ENCODE results near the gene SULT1A1.
"Not testable (repeated sequence)": the region's sequence is repeated elsewhere in the genome, so short reads cannot be mapped to it uniquely, and the experiment has no call there.

SULT1A1 gene

DNA sequence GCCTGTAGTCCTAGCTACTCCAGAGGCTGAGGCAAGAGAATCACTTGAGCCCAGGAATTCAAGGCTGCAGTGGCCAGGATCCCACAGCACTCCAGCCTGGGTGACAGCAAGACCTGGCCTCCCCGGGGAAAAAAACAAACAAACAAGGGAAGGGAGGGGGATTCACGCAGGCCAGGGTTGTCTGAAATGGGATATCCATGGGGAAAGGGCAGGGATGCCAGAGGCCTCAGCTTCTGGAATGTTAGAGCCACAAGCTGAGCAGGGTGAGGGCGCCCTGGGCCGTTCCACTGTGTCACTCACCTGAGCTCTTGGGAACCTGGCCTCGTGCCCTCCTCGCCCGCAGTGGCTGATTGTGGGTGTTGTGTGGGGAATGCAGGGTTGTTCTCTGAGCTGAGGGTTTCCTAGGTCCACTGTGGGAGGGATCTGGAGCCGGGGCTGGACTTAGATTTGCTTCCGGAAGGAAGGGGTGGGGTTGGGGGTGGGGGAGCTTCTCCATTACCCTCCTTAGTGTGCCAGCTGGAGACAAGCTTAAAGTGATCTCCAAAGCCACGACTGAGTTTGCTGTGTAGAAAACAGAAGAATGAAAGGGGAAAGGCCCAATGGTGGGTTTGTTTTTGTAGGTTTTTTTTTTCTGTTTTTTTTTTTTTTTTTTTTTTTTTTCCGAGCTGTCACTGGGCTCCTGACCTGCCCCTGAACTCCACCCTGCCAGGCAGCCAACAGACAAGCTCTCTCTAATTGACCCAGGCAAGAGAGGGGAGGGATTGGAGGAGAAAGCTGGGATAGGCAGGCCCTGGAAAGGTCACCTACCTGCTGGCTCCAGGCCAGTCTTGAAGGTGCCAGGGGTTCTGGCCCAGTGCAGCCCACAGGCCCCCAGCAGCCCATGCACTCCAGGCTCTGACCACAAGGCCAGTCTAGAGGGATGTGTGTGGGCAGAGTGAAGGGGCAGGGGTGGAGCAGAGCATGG, at the start of gene SULT1A1:
Gene SULT1A1, minus strand, starts transcription at position 414 of the 964 bp plus-strand sequence. CDS start 1,189 bp downstream, outside the sequence.
- DNase-seq (ENCODE audit: low spot score), result peak; percentile 73

DNA sequence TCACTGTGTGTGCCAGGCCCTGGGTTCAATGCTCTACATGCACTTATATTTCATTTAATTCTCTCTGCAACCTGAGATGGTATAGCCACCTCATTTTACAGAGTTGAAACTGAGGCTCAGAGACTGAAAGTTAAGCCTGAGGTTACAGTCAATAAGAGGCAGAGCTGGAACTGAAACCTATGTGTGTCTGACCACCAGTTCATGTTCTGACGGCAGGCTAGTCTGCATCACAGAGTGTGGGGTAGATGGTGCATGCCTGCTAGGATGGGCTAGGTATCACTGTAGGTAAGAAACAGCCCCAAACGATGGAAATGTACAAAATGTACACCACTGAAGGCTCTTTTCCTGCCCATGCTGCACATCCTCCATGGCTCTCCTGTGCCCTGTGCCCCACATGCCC, 30.1 kb upstream of the SULT1A1 start:
- DNase-seq (ENCODE audit: low spot score), result not testable (repeated sequence)

DNA sequence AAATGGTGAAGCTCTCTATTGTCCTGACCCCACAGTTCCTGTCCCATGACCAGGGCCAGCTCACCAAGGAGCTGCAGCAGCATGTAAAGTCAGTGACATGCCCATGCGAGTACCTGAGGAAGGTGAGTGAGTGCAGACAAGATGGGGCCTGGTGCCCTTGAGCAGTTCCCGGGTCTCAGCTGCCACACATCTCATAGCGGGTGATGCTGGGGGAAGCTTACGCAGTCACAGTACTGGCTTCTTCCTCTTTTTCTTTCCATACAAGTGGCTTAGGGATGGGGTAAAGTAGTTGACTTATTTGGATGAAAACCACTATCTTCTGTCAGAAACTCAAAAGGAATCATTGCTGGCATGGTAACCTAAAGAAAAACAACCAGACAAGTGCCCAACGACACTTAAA, 28.5 kb upstream of the SULT1A1 start:
- not testable (repeated sequence) for DNase-seq (ENCODE audit: low spot score)

DNA sequence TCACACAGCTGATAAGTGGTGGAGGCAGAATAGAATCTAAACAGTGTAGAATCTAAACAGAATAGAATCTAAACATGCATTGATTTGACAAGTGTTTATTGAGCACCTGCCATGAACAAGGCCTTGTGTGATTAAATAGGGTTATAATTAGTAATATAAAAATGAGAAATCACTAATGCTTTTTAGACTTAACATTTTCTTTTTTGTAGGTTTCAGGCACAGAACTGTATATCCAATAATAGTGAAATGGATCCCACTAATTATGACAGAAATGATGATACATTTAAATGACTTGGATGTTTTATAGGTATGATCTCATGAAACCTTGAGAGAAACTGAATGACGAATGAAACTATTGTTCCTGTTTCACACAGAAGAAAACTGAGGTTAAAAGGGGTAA, 27.9 kb upstream of the SULT1A1 start, which contains the start of gene NPIPB8:
Gene NPIPB8, plus strand, starts transcription at position 301 of the 400 bp plus-strand sequence. CDS start 296 bp downstream, outside the sequence.
- DNase-seq (ENCODE audit: low spot score), result not testable (repeated sequence)

DNA sequence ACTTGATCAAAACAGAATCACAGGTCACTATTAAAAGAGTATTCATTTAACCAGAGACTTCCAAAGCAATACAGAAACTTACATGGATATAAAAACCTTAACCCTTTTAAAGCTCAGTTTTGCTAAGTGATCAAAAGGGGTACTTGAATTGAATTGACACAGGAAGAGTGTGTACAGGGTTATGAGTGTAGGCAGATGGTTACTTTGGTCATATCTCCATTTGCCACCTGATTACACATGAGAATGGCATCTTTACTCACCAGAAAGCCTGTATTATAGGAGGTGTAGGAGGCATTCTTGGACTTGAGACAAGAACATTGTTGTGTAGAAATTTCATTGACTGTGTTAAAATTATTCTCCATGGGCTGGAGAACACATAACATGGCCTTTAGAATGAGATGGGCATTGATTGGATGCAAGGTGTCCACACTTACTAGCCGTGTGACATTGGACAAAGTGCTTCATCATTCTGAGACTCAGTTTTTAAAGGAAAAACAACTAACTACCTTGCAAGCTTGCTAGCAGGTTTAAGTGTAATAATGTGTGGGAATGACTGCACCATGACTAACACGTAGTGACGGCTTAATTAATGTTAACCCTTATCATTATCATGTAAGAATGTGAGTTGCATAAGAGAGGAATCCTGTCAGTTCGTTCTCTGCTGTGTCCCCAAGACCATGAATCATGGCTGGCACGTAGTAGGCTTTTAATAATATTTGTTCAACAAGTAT, 26.4 kb upstream of the SULT1A1 start:
- peak; percentile 50 for DNase-seq (ENCODE audit: low spot score)

DNA sequence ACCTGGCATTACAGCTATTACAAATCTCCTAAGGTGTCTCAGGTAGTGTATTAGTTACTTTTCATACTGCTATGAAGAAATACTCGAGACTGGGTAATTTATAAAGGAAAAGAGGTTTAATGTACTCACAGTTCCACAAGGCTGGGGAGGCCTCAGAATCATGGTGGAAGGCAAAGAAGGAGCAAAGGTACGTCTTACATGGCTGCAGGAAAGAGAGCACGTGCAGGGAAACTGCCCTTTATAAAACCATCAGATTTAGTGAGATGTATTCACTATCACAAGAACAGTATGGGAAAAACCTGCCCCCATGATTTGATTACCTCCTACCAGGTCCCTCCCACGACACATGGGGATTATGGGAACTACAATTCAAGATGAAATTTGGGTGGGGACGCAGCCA, 21.1 kb upstream of the SULT1A1 start:
- DNase-seq (ENCODE audit: low spot score), result not testable (repeated sequence)

DNA sequence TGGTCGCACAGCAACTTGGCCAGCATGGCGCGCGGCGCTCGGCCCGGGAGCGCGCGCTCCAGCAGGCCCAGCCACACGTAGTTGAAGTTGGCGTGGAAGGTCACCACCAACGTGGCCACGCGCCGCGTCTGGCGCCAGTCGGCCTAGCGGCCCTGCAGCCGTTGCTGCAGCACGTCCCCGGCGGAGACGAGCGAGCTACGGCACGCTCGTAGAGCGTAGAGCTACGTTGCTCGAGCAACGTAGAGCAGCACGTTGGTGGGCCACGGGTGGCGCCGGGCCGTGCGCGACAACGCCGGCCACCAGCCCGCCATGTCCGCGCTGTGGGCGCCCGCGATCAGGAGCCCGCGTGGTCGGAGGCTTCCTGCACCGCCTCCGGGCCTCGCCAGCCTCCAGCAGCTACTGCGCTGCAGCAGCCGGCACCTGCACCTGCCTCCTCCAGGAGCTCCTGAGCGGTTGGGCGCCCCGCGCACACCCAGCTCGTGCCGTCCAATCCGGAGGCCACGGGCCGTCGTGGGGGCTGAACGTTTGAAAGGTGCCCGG, 13.4 kb upstream of the SULT1A1 start:
- DNase-seq (ENCODE audit: low spot score), result peak; percentile 66

DNA sequence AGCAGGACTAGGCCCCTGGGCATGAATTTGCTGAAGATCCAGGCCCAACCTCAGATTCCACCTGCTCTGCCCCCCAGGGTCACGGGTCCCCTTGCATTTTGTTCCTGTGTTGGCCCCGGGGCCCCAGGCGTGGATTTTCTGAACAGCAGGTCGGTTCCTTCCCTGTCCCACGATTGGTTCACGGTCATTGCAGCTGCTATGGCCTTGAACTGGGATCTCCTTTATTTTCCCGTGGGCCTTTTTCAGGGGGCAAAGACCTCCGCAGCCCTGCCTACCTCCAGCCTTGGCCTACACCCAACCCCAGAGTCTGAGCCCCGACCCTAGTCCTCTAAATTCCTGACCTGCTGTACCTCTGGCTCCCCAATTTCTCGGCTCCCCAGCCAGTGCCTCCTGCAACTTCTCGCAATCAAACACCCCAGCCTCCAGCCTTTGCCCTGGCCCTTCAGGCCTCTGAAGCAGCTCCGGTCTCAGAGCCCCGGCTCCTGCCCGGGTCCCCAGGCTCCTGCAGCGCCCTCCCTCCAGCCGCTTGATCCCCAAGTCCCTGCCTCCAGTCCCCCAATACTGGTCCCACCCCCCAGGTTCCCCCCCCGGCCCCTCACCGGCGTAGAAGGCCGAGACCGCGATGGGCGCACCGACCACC, 12.8 kb upstream of the SULT1A1 start:
- DNase-seq (ENCODE audit: low spot score), result not testable (repeated sequence)

DNA sequence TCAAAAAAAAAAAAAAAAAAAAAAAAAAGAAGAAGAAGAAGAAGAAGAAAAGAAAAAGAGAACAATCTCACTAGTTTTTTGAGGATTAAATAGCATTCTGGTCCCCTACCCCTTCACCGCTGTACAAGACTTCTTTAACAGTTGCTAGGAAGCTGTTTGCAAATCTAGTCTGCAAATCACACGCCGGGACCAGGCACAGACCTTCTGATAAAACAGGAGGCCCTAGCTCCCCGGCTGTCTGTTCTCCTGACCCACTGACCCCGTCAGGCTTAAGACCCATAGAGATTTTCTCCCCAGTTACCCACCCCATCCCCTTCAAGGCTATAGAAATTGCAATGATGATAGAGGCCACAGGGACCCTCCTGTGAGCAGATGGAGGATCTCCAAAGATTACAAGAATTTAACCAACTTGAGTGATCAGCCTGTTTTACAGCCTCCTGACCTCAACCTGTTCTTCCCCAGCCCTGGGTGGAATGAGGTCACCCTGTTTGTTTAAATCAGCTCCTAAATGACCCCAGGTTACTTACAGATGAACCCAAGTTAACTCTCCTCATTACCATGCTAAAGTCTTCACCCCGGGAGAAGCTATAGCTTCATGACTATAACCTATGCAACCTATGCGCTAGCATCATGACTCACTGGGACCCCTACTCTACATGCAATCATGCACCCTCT, 11.8 kb upstream of the SULT1A1 start:
- no peak for DNase-seq (ENCODE audit: low spot score)

DNA sequence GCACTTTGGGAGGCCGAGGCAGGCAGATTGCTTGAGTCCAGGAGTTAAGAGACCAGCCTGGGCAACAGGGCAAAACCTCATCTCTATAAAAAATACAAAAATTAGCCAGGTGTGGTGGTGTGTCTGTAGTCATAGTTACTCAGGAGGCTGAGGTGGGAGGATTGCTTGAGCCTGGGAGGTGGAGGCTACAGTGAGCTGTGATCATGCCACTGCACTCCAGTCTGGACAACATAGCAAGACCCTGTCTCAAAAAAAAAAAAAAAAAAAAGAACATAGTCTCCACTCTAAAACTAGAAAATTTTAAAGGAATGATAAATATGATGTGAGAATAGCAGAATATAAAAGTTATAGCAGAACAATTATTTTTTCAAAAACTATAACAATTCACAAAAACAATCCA, 10.5 kb upstream of the SULT1A1 start:
- not testable (repeated sequence) for DNase-seq (ENCODE audit: low spot score)

DNA sequence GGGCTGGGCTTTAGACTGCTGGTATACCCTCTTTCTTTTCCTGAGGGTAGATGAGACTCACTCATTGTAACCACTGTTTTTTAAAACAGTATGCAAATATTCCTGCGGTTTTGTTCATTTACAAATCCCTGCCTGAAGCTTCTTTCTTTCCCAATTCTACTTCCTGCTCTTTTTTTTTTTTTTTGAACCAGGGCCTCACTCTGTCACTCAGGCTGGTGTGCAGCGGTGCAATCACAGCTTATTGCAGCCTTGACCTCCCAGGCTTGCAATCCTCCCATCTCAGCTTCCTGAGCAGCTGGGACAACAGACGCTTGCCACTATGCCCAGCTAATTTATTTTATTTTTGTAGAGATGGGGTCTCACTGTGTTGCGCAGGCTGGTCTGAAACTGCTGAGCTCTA, 8.0 kb upstream of the SULT1A1 start:
- DNase-seq (ENCODE audit: low spot score), result no peak

DNA sequence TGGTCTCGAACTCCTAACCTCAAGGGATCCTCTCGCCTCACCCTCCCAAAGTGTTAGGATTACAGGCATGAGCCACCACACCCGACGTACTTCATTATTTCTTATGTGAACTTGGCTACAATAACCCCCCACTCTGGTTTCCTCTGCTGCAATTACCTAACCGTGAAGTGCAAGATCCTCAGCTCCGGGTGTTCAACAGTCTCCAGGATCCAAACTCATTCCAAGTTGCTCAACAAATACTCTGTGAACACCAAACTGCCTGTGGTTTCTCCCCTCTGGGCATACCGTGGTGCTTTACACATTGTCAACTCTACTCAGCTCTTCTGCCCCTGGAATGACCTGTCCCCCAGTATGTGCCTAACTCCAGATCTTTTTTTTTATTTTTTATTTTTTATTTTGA, 6.8 kb upstream of the SULT1A1 start:
- DNase-seq (ENCODE audit: low spot score), result no peak

DNA sequence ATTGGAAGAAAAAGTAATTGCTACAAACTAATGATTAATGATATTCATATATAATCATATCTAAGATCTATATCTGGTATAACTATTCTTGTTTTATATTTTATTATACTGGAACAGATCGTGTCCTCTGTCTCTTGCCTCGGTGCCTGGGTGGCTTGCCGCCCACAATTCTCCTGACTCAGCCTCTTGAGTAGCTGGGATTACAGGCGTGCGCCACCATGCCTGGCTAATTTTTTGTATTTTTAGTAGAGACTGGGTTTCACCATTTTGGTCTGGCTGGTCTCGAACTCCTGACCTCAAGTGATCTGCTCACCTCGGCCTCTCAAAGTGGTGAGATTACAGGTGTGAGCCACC, 6.4 kb upstream of the SULT1A1 start:
- not testable (repeated sequence) for DNase-seq (ENCODE audit: low spot score)

DNA sequence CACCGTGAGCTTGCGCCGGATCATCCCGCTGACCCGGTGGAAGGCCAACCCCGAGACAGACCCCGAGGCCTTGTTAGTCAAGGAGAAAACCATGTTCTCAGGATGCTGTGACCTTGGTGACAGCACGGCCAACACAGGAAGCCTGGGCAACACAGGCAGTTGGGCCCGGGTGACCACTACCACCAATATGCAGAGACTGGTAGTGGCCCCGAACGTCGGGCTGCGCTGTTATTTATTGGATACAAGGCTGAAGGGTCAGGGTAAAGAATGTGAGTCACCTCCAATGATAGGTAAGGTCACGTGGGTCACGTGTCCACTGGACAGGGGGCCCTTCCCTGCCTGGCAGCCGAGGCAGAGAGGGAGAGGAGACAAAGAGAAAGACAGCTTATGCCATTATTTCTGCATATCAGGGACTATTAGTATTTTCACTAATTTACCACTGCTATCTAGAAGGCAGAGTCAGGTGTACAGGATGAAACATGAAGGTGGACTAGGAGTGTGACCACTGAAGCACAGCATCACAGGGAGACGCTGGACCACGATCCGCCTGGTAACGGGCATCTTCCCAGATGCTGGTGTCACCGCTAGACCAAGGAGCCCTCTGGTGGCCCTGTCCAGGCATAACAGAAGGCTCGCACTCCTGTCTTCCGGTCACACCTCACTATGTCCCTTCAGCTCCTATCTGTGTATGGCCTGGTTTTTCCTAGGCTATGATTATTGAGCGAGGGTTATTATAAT, 5.8 kb upstream of the SULT1A1 start:
- peak; percentile 32 for DNase-seq (ENCODE audit: low spot score)

DNA sequence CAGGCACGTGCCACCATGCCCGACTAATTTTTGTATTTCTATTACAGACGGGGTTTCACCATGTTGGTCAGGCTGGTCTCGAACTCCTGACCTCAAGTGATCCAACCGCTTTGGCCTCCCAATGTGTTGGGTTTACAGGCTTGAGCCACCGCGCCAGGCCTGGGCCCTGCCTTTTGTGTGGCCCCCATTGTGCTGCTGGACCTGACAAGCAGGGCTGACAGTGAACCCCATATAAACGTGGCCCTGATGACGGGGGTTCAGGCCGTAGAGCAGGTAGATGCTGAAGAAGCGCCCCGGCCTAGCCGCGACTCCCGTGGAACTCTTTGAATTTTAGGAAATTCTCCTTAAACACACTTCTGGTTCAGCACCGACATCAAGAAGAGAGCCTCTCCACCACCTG, 4.7 kb upstream of the SULT1A1 start:
- not testable (repeated sequence) for DNase-seq (ENCODE audit: low spot score)

DNA sequence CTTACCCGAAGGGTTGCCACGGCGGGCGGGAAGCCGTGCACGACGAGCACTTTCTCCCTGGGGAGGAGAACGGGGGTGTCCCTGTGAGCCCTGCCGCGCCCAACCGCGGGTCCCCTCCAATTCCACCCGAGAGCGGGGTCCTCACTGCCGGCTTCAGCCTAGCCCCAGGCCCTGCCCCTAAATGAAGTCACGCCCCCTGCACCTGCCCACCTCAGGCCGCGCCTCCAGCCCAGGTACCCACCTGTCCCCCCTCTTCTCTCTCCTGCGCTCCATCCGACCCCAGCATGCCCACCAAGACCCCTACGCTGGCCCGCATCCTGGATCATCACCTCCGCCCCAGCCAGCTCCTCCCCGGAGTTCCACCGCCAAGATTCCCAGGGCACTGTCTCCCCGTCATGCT, 4.1 kb upstream of the SULT1A1 start:
- DNase-seq (ENCODE audit: low spot score), result not testable (repeated sequence)

DNA sequence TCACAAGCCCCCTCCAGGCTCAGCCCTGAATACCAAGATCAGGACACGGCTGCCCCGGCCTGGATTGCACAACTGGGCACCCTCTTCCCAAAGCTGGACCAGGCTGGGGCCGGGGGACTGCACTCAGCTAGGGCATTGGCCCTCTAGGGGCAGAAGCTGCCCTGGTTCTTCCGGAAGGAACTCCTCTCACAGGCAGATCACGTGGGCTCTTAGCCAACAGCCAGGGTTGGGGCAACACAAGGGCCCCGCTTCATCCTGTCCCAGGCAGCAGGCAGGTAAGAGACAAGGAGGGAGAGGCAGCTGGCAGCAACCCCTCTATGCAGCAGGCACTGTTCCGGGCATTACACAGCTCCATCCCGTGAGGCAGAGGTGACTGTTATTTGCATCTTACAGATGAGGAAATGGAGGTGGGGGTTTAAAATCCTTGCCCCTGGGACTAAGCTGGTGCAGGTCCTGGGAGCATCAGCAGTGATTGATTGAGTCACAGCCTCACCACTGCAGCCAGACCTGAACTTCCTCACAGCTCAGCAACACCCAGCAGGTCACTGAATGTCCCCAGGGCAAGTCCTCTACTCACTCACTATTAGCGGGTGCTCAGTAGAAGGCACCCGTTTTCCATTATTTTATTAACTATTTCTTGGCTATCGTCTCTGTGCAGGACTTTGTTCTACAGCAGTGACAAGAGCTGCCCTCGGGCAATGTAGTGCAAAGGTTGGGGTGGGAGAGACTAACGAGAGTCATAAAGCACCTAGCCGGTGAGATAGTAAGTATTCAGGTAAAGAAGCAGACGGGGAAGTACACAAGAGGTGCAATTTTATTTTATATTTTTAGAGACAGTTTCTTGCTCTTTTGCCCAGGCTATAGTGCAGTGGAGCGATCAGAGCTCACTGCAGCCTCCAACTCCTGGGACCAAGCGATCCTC, 2.8 kb upstream of the SULT1A1 start:
- not testable (repeated sequence) for DNase-seq (ENCODE audit: low spot score)

DNA sequence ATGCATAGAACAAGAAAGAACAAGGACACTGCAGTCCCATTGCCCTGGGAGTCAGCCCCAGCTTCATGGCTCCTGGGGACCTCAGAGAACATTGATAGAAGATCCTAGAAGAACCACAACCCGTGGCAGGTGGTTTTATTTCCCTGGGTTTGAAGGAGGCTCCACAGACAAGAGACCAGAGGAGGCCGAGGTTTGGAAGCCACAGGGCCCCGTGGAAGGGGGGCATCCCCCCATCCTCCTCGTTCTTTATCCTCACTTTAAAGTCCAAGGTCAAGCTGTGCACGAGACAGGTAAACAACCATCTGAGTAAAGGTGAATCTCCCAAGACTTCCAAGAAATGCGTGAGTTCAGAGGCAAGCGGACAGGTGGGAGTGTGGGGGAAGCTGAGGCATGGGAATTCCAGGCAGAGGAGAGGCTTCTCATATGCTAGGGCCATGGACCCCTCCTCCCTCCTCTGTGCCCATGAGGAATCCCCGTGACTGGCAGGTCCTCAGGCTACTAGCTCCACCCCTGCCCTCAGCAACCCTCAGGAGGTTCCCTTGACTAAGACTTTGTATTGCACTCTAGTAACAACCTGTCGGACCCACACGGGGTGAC, 849 bp upstream of the SULT1A1 start:
- DNase-seq (ENCODE audit: low spot score), result no peak

DNA sequence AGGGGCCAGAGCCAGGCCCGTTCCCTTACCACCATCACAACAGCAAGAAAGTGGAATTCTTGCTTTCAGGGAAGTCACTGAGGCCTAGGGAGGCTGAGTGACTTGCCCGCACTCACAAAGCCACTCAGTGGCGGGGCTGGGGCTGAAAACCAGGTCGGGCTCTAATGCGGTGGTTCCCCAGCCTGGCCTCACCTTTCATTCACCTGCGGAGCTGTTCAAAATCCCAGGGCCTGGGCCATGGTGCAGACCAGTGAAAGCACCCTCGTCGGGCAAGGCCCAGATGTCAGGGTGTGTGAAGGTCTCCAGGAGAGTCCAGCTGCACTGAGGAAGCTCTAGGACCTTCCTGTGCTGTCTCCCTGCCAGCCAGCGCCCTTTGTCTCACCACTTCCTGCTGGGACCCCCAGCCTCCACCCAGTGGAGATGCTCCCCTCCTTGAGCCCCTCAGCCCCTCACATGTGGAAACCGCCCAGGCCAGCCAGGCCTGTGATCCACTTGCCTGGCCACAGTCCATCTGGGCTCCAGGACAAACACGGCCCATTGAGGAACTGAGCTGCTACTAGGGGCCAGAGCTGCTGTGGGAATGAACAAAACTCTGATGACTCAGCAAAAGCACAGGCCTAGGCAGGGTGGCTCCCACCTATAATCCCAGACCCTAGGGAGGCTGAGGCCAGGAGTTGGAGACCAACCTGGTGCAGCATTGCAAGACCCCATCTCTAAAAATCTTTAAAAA, 812 bp downstream of the SULT1A1 start:
- DNase-seq (ENCODE audit: low spot score), result not testable (repeated sequence)
